HL-60 (cell line): ENCODE measurements around the gene GJB2.

Source experiments
- DNase-seq, 2 experiments: peaks; one replicate each; pipeline ENCODE4 v3.0.0-alpha.2; 2010 to 2020; ENCODE audit warnings: low read depth in 1 of 2, low spot score in 1 of 2
- H3K27ac ChIP-seq: fragments of 250-450 bp; sonication (Bioruptor Pico); replicated peaks from 2 replicates; pipeline ENCODE4 v1.5.1; 2020; ENCODE audit warnings: mild to moderate bottlenecking, moderate library complexity
- H3K27me3 ChIP-seq: fragments of 250-450 bp; sonication (Bioruptor Pico); 2 replicates; pipeline ENCODE4 v1.5.1; 2021; ENCODE audit warnings: mild to moderate bottlenecking, moderate library complexity; ENCODE audit not compliant: insufficient read depth, poor library complexity, severe bottlenecking
- H3K4me3 ChIP-seq: replicated peaks from 2 replicates; pipeline ENCODE4 v1.5.1; 2011; ENCODE audit warnings: mild to moderate bottlenecking, control low read depth, low read length; ENCODE audit not compliant: insufficient read depth
- CTCF ChIP-seq: IDR thresholded peaks from one replicate; pipeline ENCODE4 v1.5.1; 2011; ENCODE audit warnings: low read length, control low read depth, inconsistent platforms; ENCODE audit not compliant: insufficient read depth
- GABPA ChIP-seq: IDR thresholded peaks from 2 replicates; pipeline ENCODE4 v1.6.1; 2012; ENCODE audit warnings: low read depth
- POLR2AphosphoS5 ChIP-seq: IDR thresholded peaks from 2 replicates; pipeline ENCODE4 v1.6.1; 2012; ENCODE audit warnings: low read depth
- REST ChIP-seq: IDR thresholded peaks from 2 replicates; pipeline ENCODE4 v1.6.1; 2012; ENCODE audit warnings: low read depth; ENCODE audit not compliant: insufficient replicate concordance
- SPI1 ChIP-seq: IDR thresholded peaks from 2 replicates; pipeline ENCODE4 v1.6.1; 2012; ENCODE audit warnings: low read depth, mild to moderate bottlenecking, borderline replicate concordance

Gene GJB2

GRCh38 chr13:20174656-20175405 is 17.9 kb downstream of the GJB2 start:
- Histone ChIP-seq H3K27me3 (no peaks in the 10 kb centered on the region), H3K27ac (no peak overlapping the region), H3K4me3 (peak overlapping the region; percentile 27)
- no peak for TF ChIP-seq CTCF
- TF ChIP-seq REST: no peak
- TF ChIP-seq POLR2AphosphoS5: no peak
- no peak for TF ChIP-seq SPI1
- no peak for TF ChIP-seq GABPA
- peak; percentile 51 to 82 for DNase-seq

- H3K4me3 ChIP-seq: no peak overlapping the region
- H3K27ac ChIP-seq: no peak overlapping the region
- TF ChIP-seq POLR2AphosphoS5: no peak
- H3K27me3 ChIP-seq: no peaks in the 10 kb centered on the region
- DNase-seq: no peak
These were observed 19.5 kb downstream of the GJB2 start for GRCh38 chr13:20173116-20173746.

- no peak overlapping the region for H3K27ac ChIP-seq
- no peak for TF ChIP-seq GABPA
- no peaks in the 10 kb centered on the region for H3K27me3 ChIP-seq
- no peak overlapping the region for H3K4me3 ChIP-seq
- no peak for DNase-seq
These were observed 21.4 kb downstream of the GJB2 start for GRCh38 chr13:20171364-20171763.

- no peak for TF ChIP-seq POLR2AphosphoS5
- TF ChIP-seq SPI1: no peak
- no peak for TF ChIP-seq REST
- TF ChIP-seq GABPA: no peak
- no peak for TF ChIP-seq CTCF
- no peaks in the 10 kb centered on the region for H3K27me3 ChIP-seq
- DNase-seq: no peak
These were observed 21.8 kb downstream of the GJB2 start for GRCh38 chr13:20170921-20171320.

GRCh38 chr13:20168396-20168795 is 24.3 kb downstream of the GJB2 start:
- TF ChIP-seq CTCF: no peak
- no peak for TF ChIP-seq POLR2AphosphoS5
- no peaks in the 10 kb centered on the region for H3K27me3 ChIP-seq
- H3K4me3 ChIP-seq: no peak overlapping the region
- no peak overlapping the region for H3K27ac ChIP-seq
- no peak for DNase-seq

More at GRCh38 chr13:20170921-20171320, 21.8 kb downstream of the GJB2 start:
- H3K27ac ChIP-seq: no peak overlapping the region
- no peak overlapping the region for H3K4me3 ChIP-seq
